Spleen (tissue), 7 donors: ENCODE results near the gene RNF6.
"Not testable (repeated sequence)": the region's sequence is repeated elsewhere in the genome, so short reads cannot be mapped to it uniquely, and the experiment has no call there.

Experiments used
- POLR2A ChIP-seq, 3 donors: fragments of 450-650 bp; IDR thresholded peaks; one replicate each; pipeline ENCODE4 v1.5.1; 2017; ENCODE audit warnings: antibody characterized with exemption in 3 of 3, mild to moderate bottlenecking in 1 of 3
- POLR2AphosphoS5 ChIP-seq, 3 donors: sonication (generic); formaldehyde crosslinking; IDR thresholded peaks; one replicate each; pipeline ENCODE4 v1.5.1; 2017; ENCODE audit warnings: antibody characterized with exemption in 3 of 3
- TF ChIP-seq, protein P1 (sequence below), 11 experiments: fragments of 200-600 bp in 7 of 11; fragments of 450-650 bp in 4 of 11; sonication (generic) in 4 of 11; IDR thresholded peaks in 8 of 11; conservative IDR thresholded peaks in 3 of 11; 1 replicate in 7 of 11; 2 replicates in 4 of 11; pipeline versions ENCODE4 v1.4.0 to v1.8.0; 2016 to 2021; ENCODE audit warnings: antibody characterized with exemption in 11 of 11, inconsistent platforms in 4 of 11, mild to moderate bottlenecking in 1 of 11
- donor health status: DM: no; HTN: no; CAD: no; lungs with moderate emphysema.
- donor health status: DM: no; HTN: no; CAD: no.
- donor health status: DM: no; HTN: no; CAD: no.

DNA sequence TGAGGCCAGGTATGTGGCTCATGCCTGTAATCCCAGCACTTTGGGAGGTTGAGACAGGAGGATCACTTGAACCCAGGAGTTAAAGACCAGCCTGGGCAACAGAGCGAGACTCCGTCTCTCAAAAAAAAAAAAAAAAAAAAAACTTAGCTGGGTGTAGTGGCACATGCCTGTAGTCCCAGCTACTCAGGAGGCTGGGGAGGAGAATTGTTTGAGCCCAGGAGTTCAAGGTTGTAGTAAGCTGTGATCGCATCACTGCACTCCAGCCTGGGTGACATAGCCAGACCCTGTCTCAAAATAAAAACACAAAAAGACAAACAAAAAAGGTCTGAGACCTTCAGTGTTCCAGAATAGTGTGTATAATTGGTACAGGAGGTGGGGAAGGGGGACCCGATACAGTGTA is 29.9 kb upstream of the RNF6 start:
- TF ChIP-seq, protein P1, sequence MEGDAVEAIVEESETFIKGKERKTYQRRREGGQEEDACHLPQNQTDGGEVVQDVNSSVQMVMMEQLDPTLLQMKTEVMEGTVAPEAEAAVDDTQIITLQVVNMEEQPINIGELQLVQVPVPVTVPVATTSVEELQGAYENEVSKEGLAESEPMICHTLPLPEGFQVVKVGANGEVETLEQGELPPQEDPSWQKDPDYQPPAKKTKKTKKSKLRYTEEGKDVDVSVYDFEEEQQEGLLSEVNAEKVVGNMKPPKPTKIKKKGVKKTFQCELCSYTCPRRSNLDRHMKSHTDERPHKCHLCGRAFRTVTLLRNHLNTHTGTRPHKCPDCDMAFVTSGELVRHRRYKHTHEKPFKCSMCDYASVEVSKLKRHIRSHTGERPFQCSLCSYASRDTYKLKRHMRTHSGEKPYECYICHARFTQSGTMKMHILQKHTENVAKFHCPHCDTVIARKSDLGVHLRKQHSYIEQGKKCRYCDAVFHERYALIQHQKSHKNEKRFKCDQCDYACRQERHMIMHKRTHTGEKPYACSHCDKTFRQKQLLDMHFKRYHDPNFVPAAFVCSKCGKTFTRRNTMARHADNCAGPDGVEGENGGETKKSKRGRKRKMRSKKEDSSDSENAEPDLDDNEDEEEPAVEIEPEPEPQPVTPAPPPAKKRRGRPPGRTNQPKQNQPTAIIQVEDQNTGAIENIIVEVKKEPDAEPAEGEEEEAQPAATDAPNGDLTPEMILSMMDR (IDR thresholded peaks at IDR 0.05 in 8 of 11, conservative IDR thresholded peaks at IDR 0.05 in 3 of 11), result not testable (repeated sequence)
- TF ChIP-seq POLR2A, POLR2AphosphoS5 (IDR thresholded peaks at IDR 0.05): not testable (repeated sequence)
